Activated CD8-positive, alpha-beta memory T cell treated with anti-CD3 and anti-CD28 coated beads, Interleukin-2, amount 10 ng/mL, durations not matched to agents 7 days and 5 days (primary cell): Measurements from ENCODE around the gene SELENON. TPM values are rescaled to one million over a fixed set of nuclear protein-coding genes. Genes with fewer than 3 reads are reported as not detected.

Experiments used
- ATAC-seq: fragments of 150-1000 bp; cut with Tn5 transposase; one replicate; pipeline ENCODE4 v1.10.0; 2021; ENCODE audit warnings: moderate library complexity
- CTCF ChIA-PET: fragments of 350-600 bp; sonication (Branson Sonifier 250); formaldehyde crosslinking; loops from one replicate; lab custom pipeline; 2021; ENCODE audit warnings: antibody characterized with exemption; lab: Charles Lee
- DNase-seq: peaks from one replicate; pipeline ENCODE4 v3.0.0-alpha.2; 2020
- H3K27ac Mint-ChIP-seq: one replicate; pipeline ENCODE4 v1.8.0; 2021; ENCODE audit warnings: mild to moderate bottlenecking, mixed read lengths
- H3K27me3 Mint-ChIP-seq: one replicate; pipeline ENCODE4 v1.8.0; 2021; ENCODE audit warnings: mixed read lengths
- H3K36me3 Mint-ChIP-seq: one replicate; pipeline ENCODE4 v1.8.0; 2021; ENCODE audit warnings: mild to moderate bottlenecking, mixed read lengths
- H3K4me1 Mint-ChIP-seq: one replicate; pipeline ENCODE4 v1.8.0; 2021; ENCODE audit warnings: mixed read lengths
- H3K4me3 Mint-ChIP-seq: one replicate; pipeline ENCODE4 v1.8.0; 2021; ENCODE audit warnings: mild to moderate bottlenecking, moderate library complexity, mixed read lengths
- H3K9me3 Mint-ChIP-seq: one replicate; pipeline ENCODE4 v1.8.0; 2022; ENCODE audit warnings: low read depth, mixed read lengths
- total RNA-seq, 2 experiments: library from RNA; stranded (reverse); gene quantifications; one replicate each; pipeline ENCODE4 v1.2.3, GENCODE V29; 2021

SELENON gene
- total RNA-seq, 2 experiments from 2014 or later = 2.7 to 2.9 TPM

DNA sequence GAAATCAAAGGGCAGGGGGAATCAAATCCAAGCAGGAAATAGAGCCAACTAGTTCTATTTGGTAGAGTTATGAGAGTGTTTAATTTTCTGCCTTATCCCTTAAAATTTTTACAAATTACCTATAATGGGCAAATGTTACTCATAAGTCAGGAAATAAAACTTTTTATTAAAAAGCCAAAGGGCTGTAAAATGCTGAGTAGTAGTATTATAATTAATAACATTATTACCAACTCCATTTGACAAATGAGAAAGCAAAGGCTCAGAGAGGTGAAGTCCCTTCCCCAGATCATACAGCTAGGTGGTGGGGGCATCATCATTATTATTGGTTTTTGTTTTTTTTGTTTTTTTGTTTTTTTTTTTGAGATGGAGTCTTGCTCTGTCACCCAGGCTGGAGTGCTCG, 3.4 kb downstream of the SELENON start:
- Mint-ChIP-seq H3K4me3 (no peak overlapping the region), H3K27me3 (peaks cover 34% of the 10 kb centered on the region), H3K4me1 (peaks cover 20% of the 10 kb centered on the region), H3K27ac (no peak overlapping the region), H3K36me3 (no peaks in the 10 kb centered on the region), H3K9me3 (no peaks in the 10 kb centered on the region)
- no peak for DNase-seq
- no peak for ATAC-seq
- CTCF ChIA-PET = interaction anchor here (5.4 kb wide), 1 partner anchor 194 kb away, joined by 34 read pairs; no protein-coding TSS in a partner anchor

DNA sequence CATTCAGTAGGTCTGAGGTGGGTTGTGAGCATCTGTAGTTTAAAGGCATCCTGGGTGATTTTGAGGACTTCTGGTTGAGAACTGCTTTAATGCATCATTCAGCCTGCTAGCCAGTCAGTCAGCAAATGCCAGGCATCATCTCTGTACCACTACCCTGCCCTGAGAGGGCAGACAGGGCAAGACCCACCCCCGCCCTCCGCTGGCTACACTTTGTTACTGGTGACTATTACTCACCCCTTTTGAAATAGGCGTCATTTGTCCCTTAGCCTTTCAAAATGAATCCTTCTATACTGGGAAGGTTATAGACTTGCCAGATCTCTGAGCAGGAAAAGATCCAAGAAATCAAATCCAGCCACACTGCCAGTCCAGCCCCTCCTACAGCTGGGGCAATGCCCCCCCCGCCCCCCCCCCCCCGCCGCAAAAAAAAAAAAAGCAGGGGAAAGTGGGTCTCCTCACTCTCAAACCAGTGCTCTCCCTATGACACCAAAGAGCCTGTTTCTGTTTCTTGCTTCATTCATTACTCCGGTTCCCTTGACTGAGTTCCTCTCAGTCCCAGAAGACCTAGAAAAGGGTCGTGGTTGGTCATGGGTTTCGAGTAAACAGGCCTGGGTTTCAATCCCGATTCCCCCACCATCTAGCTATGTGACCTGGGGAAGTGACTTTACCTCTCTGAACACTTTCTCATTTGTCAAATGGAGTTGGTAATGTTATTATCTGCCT, 4.4 kb downstream of the SELENON start:
- DNase-seq (no peak), ATAC-seq (no peak)
- Mint-ChIP-seq H3K27me3 (peaks cover 29% of the 10 kb centered on the region), H3K9me3 (no peaks in the 10 kb centered on the region), H3K4me3 (no peak overlapping the region), H3K36me3 (no peaks in the 10 kb centered on the region), H3K4me1 (peaks cover 20% of the 10 kb centered on the region), H3K27ac (no peak overlapping the region)
- CTCF ChIA-PET = interaction anchor here (1.0 to 5.4 kb wide), 3 partner anchors 10 to 284 kb away, joined by 4 to 34 read pairs (median 4); no protein-coding TSS in a partner anchor

DNA sequence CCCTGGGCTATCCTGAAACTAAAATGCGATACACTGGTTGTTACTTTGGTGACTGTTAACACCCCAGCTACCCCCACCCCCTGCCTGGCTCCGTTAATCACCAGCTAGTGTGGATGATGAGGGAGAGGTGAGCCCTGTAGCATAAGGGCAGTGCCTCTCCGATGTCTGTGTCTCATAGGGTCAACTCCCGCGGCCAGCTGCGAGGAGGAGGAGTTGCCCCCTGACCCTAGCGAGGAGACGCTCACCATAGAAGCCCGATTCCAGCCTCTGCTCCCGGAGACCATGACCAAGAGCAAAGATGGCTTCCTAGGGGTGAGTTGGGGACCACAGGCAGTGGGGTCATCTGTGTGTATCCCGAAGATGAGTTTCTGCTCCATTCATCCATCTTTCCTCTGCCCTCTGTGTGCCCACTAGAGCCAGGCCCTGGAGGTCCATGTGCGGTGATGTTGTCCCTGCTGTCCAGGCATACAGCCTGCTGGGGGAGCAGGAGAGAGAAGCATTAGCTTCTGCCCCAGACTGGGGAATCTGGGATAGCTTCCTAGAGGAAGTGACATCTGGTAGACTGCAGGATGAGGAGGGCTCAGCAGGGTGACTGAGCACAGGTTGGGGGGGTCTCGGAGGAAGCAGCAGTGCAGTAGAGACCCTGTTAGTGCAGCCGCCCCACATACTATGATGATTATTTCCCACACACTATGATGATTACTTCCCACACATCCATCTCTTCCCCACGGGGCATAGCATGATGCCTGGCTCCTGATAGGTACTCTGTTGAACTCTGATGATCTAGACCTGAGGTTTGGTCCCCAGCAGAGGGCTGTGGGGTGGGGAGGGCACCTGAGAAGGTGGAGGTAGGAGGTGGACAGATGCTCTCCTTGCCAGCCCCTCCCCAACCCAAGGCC, 5.2 kb downstream of the SELENON start:
- Mint-ChIP-seq H3K27ac (no peak overlapping the region), H3K27me3 (peaks cover 29% of the 10 kb centered on the region), H3K9me3 (no peaks in the 10 kb centered on the region), H3K4me3 (no peak overlapping the region), H3K36me3 (no peaks in the 10 kb centered on the region), H3K4me1 (peaks cover 20% of the 10 kb centered on the region)
- DNase-seq (no peak), ATAC-seq (no peak)
- CTCF ChIA-PET = interaction anchor here (1.0 to 5.4 kb wide), 3 partner anchors 11 to 284 kb away, joined by 4 to 34 read pairs (median 4); no protein-coding TSS in a partner anchor

DNA sequence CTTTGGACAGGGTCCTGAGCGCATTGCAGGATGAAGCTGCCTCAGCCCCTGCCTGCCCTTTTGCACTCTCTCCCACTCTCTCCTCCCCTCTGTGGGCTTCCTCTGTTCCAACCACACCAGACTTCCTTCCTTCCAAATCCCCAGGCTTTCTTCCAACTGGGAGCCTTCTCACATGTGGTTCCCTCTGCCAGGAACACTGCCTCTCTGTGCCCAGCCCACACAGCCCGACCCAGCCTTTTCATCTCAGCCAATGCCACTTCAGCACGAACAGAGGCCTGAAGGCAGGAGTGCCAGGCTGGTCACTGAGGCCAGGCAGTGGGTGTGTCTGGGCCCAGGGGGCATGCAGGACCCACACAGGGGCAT, 5.9 kb downstream of the SELENON start:
- Mint-ChIP-seq H3K36me3 (no peaks in the 10 kb centered on the region), H3K27ac (no peak overlapping the region), H3K27me3 (peaks cover 25% of the 10 kb centered on the region), H3K4me3 (no peak overlapping the region), H3K9me3 (no peaks in the 10 kb centered on the region), H3K4me1 (peaks cover 15% of the 10 kb centered on the region)
- DNase-seq = no peak
- CTCF ChIA-PET = no interaction called here
- no peak for ATAC-seq

DNA sequence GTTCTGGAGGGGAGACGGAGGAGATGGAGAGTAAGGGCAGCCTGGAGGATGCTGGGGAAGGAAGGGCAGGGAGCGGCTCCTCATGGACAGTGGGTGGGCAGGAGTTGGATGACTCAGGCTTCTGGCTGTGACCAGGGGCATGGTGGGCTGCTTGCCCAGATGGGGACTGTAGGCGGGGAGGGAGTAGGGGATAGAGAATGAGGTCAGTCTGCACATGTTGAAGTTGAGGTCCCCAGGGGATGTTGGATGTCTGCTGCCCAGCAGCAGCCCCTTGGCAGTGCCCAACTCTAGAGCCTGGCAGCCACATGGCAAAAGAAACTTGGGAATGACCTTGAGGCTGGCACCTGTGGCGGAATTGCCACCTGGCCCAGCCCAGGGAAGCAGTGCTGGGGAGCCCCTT, 6.4 kb downstream of the SELENON start:
- Mint-ChIP-seq H3K9me3 (no peaks in the 10 kb centered on the region), H3K27ac (no peak overlapping the region), H3K27me3 (peaks cover 20% of the 10 kb centered on the region), H3K36me3 (no peaks in the 10 kb centered on the region), H3K4me1 (peaks cover 15% of the 10 kb centered on the region), H3K4me3 (no peak overlapping the region)
- DNase-seq (no peak), ATAC-seq (no peak)
- CTCF ChIA-PET = interaction anchor here (0.7 kb wide), 2 partner anchors 12 to 84 kb away, joined by 3 to 5 read pairs; no protein-coding TSS in a partner anchor

DNA sequence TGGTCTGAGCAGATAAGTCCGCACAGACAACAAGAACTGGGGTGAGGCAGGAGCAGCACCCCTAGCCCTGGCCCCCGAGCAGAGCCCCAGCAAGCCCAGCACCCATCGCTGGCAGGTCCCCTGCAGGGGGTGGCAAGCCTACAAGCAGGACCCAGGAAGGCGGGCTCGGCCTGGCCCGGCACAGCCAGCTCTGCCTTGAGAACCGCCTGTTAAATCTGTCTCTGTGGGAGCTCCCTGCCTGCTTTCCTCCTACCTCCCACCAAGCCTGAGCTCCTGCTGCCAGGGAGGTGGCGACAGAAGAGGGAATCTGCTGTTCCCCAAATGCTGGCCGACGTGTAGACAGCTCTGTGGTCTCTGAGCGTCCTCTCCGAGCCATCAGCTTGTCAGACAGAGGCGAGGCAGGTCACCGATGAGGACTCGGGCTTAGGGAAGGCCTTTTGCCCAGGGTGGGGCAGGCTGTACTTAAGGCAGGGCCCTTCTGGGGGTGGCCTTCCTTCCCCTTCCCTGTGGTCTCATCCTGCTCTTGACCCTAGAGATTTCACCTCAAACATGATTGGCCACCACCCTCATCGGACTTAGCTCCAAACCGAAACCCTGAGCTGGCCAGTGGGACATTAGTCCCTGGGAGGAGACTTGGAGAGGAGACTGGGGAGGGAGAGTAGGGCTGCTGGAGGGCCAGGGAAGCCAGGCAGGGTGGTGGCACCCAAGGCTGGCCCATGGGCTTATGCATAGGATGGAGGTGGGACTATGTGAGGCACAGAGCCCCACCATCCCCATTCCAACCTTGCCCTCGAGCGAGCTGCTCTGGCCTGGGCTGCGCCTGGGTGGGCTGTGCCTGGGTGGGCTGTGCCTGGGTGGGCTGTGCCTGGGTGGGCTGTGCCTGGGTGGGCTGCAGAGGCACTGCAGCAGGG, 7.7 kb downstream of the SELENON start:
- H3K9me3 Mint-ChIP-seq = no peaks in the 10 kb centered on the region
- no peak for ATAC-seq
- H3K27me3 Mint-ChIP-seq = peaks cover 8% of the 10 kb centered on the region

DNA sequence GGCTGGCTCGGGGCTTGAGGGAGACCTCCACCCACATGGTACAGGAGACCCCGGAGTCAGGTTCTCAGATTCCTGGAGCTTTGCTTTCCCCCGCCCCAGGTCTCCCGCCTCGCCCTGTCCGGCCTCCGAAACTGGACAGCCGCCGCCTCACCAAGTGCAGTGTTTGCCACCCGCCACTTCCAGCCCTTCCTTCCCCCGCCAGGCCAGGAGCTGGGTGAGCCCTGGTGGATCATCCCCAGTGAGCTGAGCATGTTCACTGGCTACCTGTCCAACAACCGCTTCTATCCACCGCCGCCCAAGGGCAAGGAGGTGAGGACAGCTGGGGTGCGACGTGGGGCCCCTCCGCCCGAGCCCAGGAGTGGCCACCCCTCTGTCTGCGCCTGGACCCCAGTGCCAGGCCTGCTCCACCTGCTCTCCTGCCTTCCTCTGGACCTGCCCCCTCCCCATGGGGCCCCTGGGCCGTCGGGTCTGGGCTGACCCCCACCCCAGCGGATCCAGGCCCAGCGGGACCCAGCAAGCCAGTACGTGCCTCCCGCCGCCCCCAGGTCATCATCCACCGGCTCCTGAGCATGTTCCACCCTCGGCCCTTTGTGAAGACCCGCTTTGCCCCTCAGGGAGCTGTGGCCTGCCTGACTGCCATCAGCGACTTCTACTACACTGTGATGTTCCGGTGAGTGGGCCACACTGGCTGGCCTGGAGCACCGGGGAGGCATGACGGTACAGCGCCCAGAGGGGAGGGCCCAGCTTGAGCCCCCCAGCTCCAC, 8.7 kb downstream of the SELENON start:
- no peak overlapping the region for H3K4me3 Mint-ChIP-seq
- no peak for DNase-seq
- H3K27me3 Mint-ChIP-seq = peaks cover 2% of the 10 kb centered on the region
- no peaks in the 10 kb centered on the region for H3K9me3 Mint-ChIP-seq
- H3K27ac Mint-ChIP-seq = peak overlapping the region; percentile 26
- CTCF ChIA-PET = interaction anchor here (0.8 to 1.5 kb wide), 7 partner anchors 9 to 295 kb away, joined by 3 to 5 read pairs (median 4); partner anchors contain the start of gene SELENON
- ATAC-seq = no peak
- no peaks in the 10 kb centered on the region for H3K36me3 Mint-ChIP-seq
- H3K4me1 Mint-ChIP-seq = peaks cover 4% of the 10 kb centered on the region

More for the DNA sequence above, 7.7 kb downstream of the SELENON start:
- H3K4me3 Mint-ChIP-seq = no peak overlapping the region
- no peaks in the 10 kb centered on the region for H3K36me3 Mint-ChIP-seq
- CTCF ChIA-PET = interaction anchor here (0.9 to 1.5 kb wide), 3 partner anchors 12 to 199 kb away, joined by 4 to 5 read pairs (median 4); no protein-coding TSS in a partner anchor
- no peak overlapping the region for H3K27ac Mint-ChIP-seq
- DNase-seq = no peak
- H3K4me1 Mint-ChIP-seq = peaks cover 9% of the 10 kb centered on the region

DNA sequence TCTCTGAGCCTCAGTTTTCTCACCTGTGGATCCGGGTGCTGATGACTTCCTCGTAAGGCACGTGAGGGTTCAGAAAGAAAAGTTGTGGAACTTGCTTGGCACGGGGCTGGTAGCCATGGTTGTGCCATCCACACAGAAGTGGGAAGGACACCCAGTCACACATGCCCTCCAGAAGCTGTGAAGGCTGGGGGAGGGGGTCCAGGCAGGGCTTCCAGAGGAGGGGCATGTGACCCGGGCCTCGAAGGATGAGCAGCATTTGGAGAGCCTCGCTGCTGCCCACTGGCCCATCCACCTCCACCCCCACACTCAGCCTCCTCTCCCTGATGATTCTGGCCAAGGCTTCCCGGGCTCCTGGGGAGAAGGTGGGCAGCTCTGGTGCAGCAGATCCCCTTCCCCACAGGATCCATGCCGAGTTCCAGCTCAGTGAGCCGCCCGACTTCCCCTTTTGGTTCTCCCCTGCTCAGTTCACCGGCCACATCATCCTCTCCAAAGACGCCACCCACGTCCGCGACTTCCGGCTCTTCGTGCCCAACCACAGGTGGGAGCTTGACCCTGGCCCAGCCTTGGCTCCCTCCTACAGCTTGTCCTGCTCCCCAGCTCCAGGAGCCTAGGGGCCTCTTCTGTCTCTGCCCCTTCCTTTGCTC, 9.4 kb downstream of the SELENON start:
- no peaks in the 10 kb centered on the region for H3K9me3 Mint-ChIP-seq
- H3K27me3 Mint-ChIP-seq = no peaks in the 10 kb centered on the region
- no peak overlapping the region for H3K4me3 Mint-ChIP-seq
- ATAC-seq (no peak), DNase-seq (no peak)
- peaks cover 3% of the 10 kb centered on the region for H3K4me1 Mint-ChIP-seq
- no peaks in the 10 kb centered on the region for H3K36me3 Mint-ChIP-seq
- no peak overlapping the region for H3K27ac Mint-ChIP-seq
- CTCF ChIA-PET = interaction anchor here (0.8 to 2.1 kb wide), 11 partner anchors 10 to 382 kb away, joined by 3 to 27 read pairs (median 4); partner anchors contain the start of gene SELENON

DNA sequence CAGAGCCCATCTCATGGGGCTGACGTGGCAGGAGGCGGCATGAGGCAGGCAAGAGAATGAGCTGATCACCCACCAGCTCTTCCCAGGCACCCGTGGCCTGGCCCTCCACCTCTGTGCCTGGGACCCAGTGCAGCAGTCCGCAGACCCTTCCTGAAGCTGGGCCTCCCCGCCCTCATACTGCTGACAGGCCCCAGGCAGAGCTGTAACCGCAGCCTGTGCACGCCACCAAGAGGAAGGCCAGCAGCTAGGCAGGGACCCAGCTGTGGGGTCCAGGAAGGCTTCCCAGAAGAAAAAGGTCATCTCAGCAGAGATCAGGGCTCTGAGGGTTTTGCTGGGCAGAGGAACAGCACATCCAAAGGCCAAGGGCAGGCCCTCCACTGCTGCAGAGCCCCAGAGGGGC, 9.9 kb downstream of the SELENON start:
- H3K36me3 Mint-ChIP-seq = no peaks in the 10 kb centered on the region
- peaks cover 3% of the 10 kb centered on the region for H3K4me1 Mint-ChIP-seq
- CTCF ChIA-PET = interaction anchor here (0.8 to 2.1 kb wide), 12 partner anchors 10 to 382 kb away, joined by 3 to 27 read pairs (median 4); partner anchors contain the start of gene SELENON
- DNase-seq (no peak), ATAC-seq (no peak)
- no peak overlapping the region for H3K4me3 Mint-ChIP-seq
- no peaks in the 10 kb centered on the region for H3K27me3 Mint-ChIP-seq
- H3K27ac Mint-ChIP-seq = no peak overlapping the region
- no peaks in the 10 kb centered on the region for H3K9me3 Mint-ChIP-seq

DNA sequence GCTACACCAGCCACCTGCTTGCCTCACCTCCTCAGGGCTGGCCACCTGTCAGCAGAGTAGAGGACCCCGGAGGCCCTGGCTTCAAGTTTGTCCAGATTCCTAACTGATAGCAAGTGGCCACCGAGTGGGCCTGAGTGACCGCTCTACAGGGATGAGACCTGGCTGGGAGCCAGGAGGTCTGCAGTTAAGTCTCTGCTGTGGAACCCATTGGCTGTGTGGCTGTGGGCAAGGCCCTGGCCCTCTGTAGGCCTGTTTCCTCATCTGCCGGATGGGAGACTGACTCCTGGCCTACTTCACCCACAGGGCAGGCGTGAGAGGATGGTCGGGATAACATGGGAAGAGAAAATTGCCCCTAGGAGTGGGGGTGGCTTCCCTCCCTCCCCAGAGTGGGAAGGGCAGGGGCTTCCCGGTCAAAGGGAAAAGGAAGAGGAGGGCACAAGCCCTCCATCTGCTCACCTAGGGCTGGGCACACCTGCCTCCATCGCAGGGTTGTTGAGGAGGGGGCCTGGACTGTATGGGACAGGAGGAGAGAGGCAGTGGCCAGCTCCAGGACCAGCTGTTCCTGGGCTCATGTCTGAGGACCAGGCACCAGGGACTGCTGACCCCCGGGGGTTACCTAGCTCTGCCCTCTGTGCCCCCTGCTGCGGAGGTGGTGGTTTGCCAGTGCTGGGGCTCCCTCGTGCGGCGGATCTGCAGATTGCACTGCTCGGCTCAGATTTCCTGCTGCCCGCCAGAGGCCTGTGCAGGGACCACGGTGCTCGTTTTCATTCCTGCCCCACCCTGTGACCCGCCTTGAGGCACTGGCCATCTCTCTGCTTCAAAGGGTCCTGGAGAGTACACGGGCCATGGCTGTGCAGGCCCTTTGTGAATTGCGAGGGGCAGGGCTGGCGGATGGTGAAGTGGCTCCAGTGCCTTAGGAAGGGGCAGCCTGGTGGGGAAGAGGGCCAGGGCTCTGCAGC, 10.6 kb downstream of the SELENON start:
- Mint-ChIP-seq H3K27me3 (no peaks in the 10 kb centered on the region), H3K36me3 (no peaks in the 10 kb centered on the region), H3K27ac (no peak overlapping the region), H3K4me3 (no peak overlapping the region), H3K9me3 (no peaks in the 10 kb centered on the region), H3K4me1 (peaks cover 3% of the 10 kb centered on the region)
- CTCF ChIA-PET = interaction anchor here (0.6 to 2.1 kb wide), 13 partner anchors 9 to 383 kb away, joined by 3 to 27 read pairs (median 4); partner anchors contain the start of gene PAFAH2
- peak; percentile 85 for DNase-seq
- peak; percentile 89 for ATAC-seq
